T-helper 9 cell (primary cell): ENCODE results near the gene DLG2.
"Not testable (repeated sequence)": the region's sequence is repeated elsewhere in the genome, so short reads cannot be mapped to it uniquely, and the experiment has no call there.

Experiments
- DNase-seq: peaks from one replicate; pipeline ENCODE4 v3.0.0-alpha.2; 2020

DLG2 gene

GRCh38 chr11:83736684-83737083, 1890.5 kb downstream of the DLG2 start:
- DNase-seq: no peak

- DNase-seq: no peak
Observed at GRCh38 chr11:83734120-83734519, 1893.0 kb downstream of the DLG2 start.

- not testable (repeated sequence) for DNase-seq
Observed at GRCh38 chr11:83731288-83731687, 1895.9 kb downstream of the DLG2 start.

GRCh38 chr11:83728281-83728680, 1898.9 kb downstream of the DLG2 start:
- DNase-seq: no peak

- no peak for DNase-seq
Observed at GRCh38 chr11:83727251-83727650, 1899.9 kb downstream of the DLG2 start.

- no peak for DNase-seq
Observed at GRCh38 chr11:83726316-83726715, 1900.8 kb downstream of the DLG2 start.

- no peak for DNase-seq
Observed at GRCh38 chr11:83725728-83726127, 1901.4 kb downstream of the DLG2 start.

- DNase-seq: no peak
Observed at GRCh38 chr11:83725269-83725560, 1901.9 kb downstream of the DLG2 start.

GRCh38 chr11:83723999-83724398, 1903.1 kb downstream of the DLG2 start:
- no peak for DNase-seq

- no peak for DNase-seq
Observed at GRCh38 chr11:83722392-83723119, 1904.6 kb downstream of the DLG2 start.

- no peak for DNase-seq
Observed at GRCh38 chr11:83721263-83721662, 1905.9 kb downstream of the DLG2 start.

- DNase-seq: no peak
Observed at GRCh38 chr11:83720675-83721074, 1906.5 kb downstream of the DLG2 start.

GRCh38 chr11:83717537-83717936, 1909.6 kb downstream of the DLG2 start:
- no peak for DNase-seq

- DNase-seq: no peak
Observed at GRCh38 chr11:83715927-83716535, 1911.1 kb downstream of the DLG2 start.

- no peak for DNase-seq
Observed at GRCh38 chr11:83713708-83714107, 1913.4 kb downstream of the DLG2 start.

- no peak for DNase-seq
Observed at GRCh38 chr11:83711106-83711527, 1916.0 kb downstream of the DLG2 start.

- DNase-seq: no peak
Observed at GRCh38 chr11:83709434-83709833, 1917.7 kb downstream of the DLG2 start.

GRCh38 chr11:83706566-83706965, 1920.6 kb downstream of the DLG2 start:
- no peak for DNase-seq

- DNase-seq: no peak
Observed at GRCh38 chr11:83702796-83703195, 1924.3 kb downstream of the DLG2 start.

- DNase-seq: no peak
Observed at GRCh38 chr11:83697518-83697917, 1929.6 kb downstream of the DLG2 start.

- no peak for DNase-seq
Observed at GRCh38 chr11:83695046-83695445, 1932.1 kb downstream of the DLG2 start.

GRCh38 chr11:83694191-83694910, 1932.8 kb downstream of the DLG2 start:
- DNase-seq: no peak

GRCh38 chr11:83693306-83693992, 1933.7 kb downstream of the DLG2 start:
- DNase-seq: no peak

GRCh38 chr11:83692675-83693074, 1934.5 kb downstream of the DLG2 start:
- DNase-seq: no peak
